ENCODE results near the gene RNASEH2C. TPM values are rescaled to one million over a fixed set of nuclear protein-coding genes. Genes with fewer than 3 reads are reported as not detected.

The RNASEH2C gene
- polyA plus RNA-seq, 1 experiment: 14.2 TPM

DNA sequence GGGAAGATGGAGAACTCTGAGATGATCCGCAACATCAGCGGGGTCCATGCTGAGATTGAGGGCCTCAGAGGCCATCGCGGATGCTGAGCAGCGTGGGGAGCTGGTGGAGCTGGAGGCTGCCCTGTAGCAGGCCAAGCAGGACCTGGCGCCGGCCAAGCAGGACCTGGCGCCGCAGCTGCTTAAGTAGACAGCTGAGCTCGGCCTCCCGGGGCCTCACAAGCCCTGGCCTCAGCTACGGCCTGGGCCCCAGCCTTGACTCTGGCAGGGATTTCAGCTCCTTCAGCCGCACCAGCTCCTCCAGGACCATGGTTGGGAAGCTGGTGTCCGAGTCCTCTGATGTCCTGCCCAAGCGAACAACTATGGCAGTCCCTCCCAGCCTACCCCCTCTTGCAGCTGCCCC lies 7.3 kb upstream of the RNASEH2C start:
- Histone ChIP-seq H3K9me3 (ENCODE audit: control insufficient read depth, insufficient read depth, low read length) (no peaks in the 10 kb centered on the region; the same call in 1 of the 2 replicates), H3K27me3 (ENCODE audit: control insufficient read depth, insufficient read depth, low read length) (peaks cover 10% of the 10 kb centered on the region), H3K4me3 (ENCODE audit: low read depth, low read length) (no peak overlapping the region), H3K27ac (ENCODE audit: low read depth, low read length) (no peak overlapping the region)
- POLR2A ChIA-PET: interaction anchor here (1.6 kb wide), 2 partner anchors 8 to 16 kb away, joined by 3 to 5 read pairs; partner anchors contain the start of gene KAT5
- CTCF ChIA-PET: interaction anchor here (1.3 to 2.3 kb wide), 3 partner anchors 8 to 160 kb away, joined by 3 to 6 read pairs (median 4); partner anchors contain the start of genes FIBP, KAT5 and RNASEH2C
- DNase-seq (ENCODE audit: low read depth, low spot score): no peak
- TF ChIP-seq CTCF (IDR thresholded peaks at IDR 0.05; ENCODE audit: low read depth, low read length): no peak

DNA sequence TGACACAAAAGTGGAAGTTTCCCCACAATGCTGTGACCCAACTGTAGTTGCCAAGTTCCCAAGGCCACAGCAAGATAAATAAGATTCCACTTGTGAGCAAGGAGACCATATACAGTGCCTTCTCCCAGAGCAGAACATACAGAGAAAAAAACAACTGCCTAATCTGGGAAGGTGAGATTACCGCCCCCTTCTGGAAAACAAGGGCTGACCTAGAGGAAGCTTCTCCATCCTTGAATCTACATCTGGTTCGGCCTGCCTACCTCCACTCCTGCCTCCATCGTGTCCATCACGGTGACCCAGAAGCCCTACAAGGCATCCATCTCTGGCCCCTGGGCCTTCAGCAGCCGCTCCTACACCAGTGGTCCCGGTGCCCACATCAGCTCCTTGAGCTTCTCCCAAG lies 6.1 kb upstream of the RNASEH2C start:
- H3K27ac ChIP-seq (ENCODE audit: low read depth, low read length): no peak overlapping the region
- H3K9me3 ChIP-seq (ENCODE audit: control insufficient read depth, insufficient read depth, low read length): no peaks in the 10 kb centered on the region
- H3K4me3 ChIP-seq (ENCODE audit: low read depth, low read length): no peak overlapping the region
- DNase-seq (ENCODE audit: low read depth, low spot score): no peak
- POLR2A ChIA-PET: interaction anchor here (0.6 kb wide), 1 partner anchor 49 kb away, joined by 3 read pairs; no protein-coding TSS in a partner anchor
- CTCF ChIA-PET: interaction anchor here (0.6 to 2.3 kb wide), 2 partner anchors 15 to 80 kb away, joined by 3 to 6 read pairs; partner anchors contain the start of gene KAT5
- no peak for TF ChIP-seq CTCF (IDR thresholded peaks at IDR 0.05; ENCODE audit: low read depth, low read length)
- H3K27me3 ChIP-seq (ENCODE audit: control insufficient read depth, insufficient read depth, low read length): peaks cover 10% of the 10 kb centered on the region

GRCh38 chr11:65722261-65722660 lies 1.7 kb upstream of the RNASEH2C start:
- peaks cover under 1% of the 10 kb centered on the region for H3K27me3 ChIP-seq (ENCODE audit: control insufficient read depth, insufficient read depth, low read length)
- no peak for DNase-seq (ENCODE audit: low read depth, low spot score)
- H3K9me3 ChIP-seq (ENCODE audit: control insufficient read depth, insufficient read depth, low read length): no peaks in the 10 kb centered on the region; the same call in 1 of the 2 replicates
- TF ChIP-seq CTCF (IDR thresholded peaks at IDR 0.05; ENCODE audit: low read depth, low read length): no peak
- H3K27ac ChIP-seq (ENCODE audit: low read depth, low read length): no peak overlapping the region
- H3K4me3 ChIP-seq (ENCODE audit: low read depth, low read length): no peak overlapping the region
- CTCF ChIA-PET: interaction anchor here (0.6 to 1.2 kb wide), 3 partner anchors 10 to 166 kb away, joined by 3 to 8 read pairs (median 4); partner anchors contain the start of genes FIBP and KAT5
- POLR2A ChIA-PET: no interaction called here

- no peak for TF ChIP-seq CTCF (IDR thresholded peaks at IDR 0.05; ENCODE audit: low read depth, low read length)
- H3K4me3 ChIP-seq (ENCODE audit: low read depth, low read length): peak overlapping the region; percentile 87
- no peaks in the 10 kb centered on the region for H3K27me3 ChIP-seq (ENCODE audit: control insufficient read depth, insufficient read depth, low read length)
- H3K27ac ChIP-seq (ENCODE audit: low read depth, low read length): peak overlapping the region; percentile 52
- POLR2A ChIA-PET: interaction anchor here (0.6 to 2.4 kb wide), 6 partner anchors 9 to 171 kb away, joined by 3 to 10 read pairs (median 3); partner anchors contain the start of genes CCDC85B, EHBP1L1 and MUS81
- CTCF ChIA-PET: interaction anchor here (0.8 to 1.7 kb wide), 6 partner anchors 8 to 165 kb away, joined by 3 to 9 read pairs (median 6); partner anchors contain the start of gene KAT5
- DNase-seq (ENCODE audit: low read depth, low spot score): no peak
- H3K9me3 ChIP-seq (ENCODE audit: control insufficient read depth, insufficient read depth, low read length): no peaks in the 10 kb centered on the region; the same call in 1 of the 2 replicates
Observed at GRCh38 chr11:65719871-65720210, 757 bp downstream of the RNASEH2C start.

DNA sequence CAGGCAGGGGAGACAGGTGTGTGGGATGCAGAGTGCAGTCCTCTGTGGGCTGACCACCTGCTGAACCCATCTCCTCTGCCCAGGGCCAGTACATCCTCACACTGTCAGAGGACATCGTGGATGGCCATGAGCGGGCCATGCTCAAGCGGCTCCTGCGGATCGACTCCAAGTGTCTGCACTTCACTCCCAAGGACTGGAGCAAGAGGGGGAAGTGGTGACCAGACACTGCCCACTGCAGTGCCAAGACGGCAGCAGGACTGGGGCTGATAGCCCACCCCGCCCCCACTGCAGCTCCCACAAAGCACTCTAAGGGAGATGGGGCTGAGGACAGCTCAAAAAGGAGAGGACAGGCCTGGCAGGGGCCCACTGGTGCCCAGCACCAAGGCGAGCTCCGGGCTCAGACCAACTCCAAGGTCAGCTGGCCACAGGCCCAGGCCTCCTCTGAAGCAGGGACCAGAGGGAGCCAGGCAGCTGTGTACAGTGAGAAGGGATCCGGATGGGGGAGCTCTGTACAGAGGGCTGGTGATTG lies 1.6 kb downstream of the RNASEH2C start:
- no peak for DNase-seq (ENCODE audit: low read depth, low spot score)
- no peak overlapping the region for H3K27ac ChIP-seq (ENCODE audit: low read depth, low read length)
- ChIA-PET CTCF (interaction anchor here (0.8 to 1.7 kb wide), 5 partner anchors 8 to 166 kb away, joined by 3 to 9 read pairs (median 6); partner anchors contain the start of gene KAT5), POLR2A (interaction anchor here (0.6 to 2.4 kb wide), 5 partner anchors 131 to 277 kb away, joined by 3 to 10 read pairs (median 3); partner anchors contain the start of genes CCDC85B and MUS81)
- H3K9me3 ChIP-seq (ENCODE audit: control insufficient read depth, insufficient read depth, low read length): no peaks in the 10 kb centered on the region; the same call in 1 of the 2 replicates
- no peaks in the 10 kb centered on the region for H3K27me3 ChIP-seq (ENCODE audit: control insufficient read depth, insufficient read depth, low read length)
- peak overlapping the region; percentile 87 for H3K4me3 ChIP-seq (ENCODE audit: low read depth, low read length)
- TF ChIP-seq CTCF (IDR thresholded peaks at IDR 0.05; ENCODE audit: low read depth, low read length): no peak
